Suprapubic skin (tissue), 4 donors: ENCODE data around the gene SLC32A1.

ENCODE experiments used
- CTCF ChIP-seq, 2 donors: fragments of 200-600 bp in 1 of 2; fragments of 450-650 bp in 1 of 2; sonication (generic) in 1 of 2; IDR thresholded peaks; one replicate each; pipeline ENCODE4 v1.5.1; 2016 to 2019; ENCODE audit warnings: antibody characterized with exemption in 2 of 2, mild to moderate bottlenecking in 1 of 2, moderate library complexity in 1 of 2
- EP300 ChIP-seq: sonication (generic); formaldehyde crosslinking; IDR thresholded peaks from one replicate; pipeline ENCODE4 v1.6.1; 2017; ENCODE audit warnings: antibody characterized with exemption
- POLR2A ChIP-seq, 2 donors: fragments of 450-650 bp; IDR thresholded peaks; one replicate each; pipeline ENCODE4 v1.6.1; 2017; ENCODE audit warnings: antibody characterized with exemption in 2 of 2, mild to moderate bottlenecking in 2 of 2, moderate library complexity in 2 of 2
- POLR2AphosphoS5 ChIP-seq, 3 donors: sonication (generic); formaldehyde crosslinking; IDR thresholded peaks; one replicate each; pipeline ENCODE4 v1.6.1; 2017; ENCODE audit warnings: antibody characterized with exemption in 3 of 3

- TF ChIP-seq CTCF (IDR thresholded peaks at IDR 0.05): no peak
- no peak for TF ChIP-seq POLR2AphosphoS5 (IDR thresholded peaks at IDR 0.05)
- TF ChIP-seq EP300: no peak
- TF ChIP-seq POLR2A (IDR thresholded peaks at IDR 0.05): no peak
Measured at GRCh38 chr20:38725931-38726803, 1.9 kb downstream of the SLC32A1 start.
